Liver (tissue), 9 donors: Measurements from ENCODE around the gene PODXL2. TPM values are rescaled to one million over a fixed set of nuclear protein-coding genes. Genes with fewer than 3 reads are reported as not detected.

ENCODE experiments used
- DNase-seq: peaks from one replicate; pipeline ENCODE4 v3.0.0-alpha.2; 2017; ENCODE audit warnings: low spot score
- H3K27ac ChIP-seq, 2 donors: one replicate each; pipeline ENCODE4 v1.7.0; 2013; ENCODE audit warnings: inconsistent platforms in 2 of 2, low read length in 2 of 2, control low read depth in 1 of 2, low read depth in 1 of 2, mild to moderate bottlenecking in 1 of 2
- H3K27me3 ChIP-seq, 4 donors: one replicate each; pipeline versions ENCODE4 v1.6.1 to v1.7.0; 2013; ENCODE audit warnings: low read length in 3 of 4, inconsistent platforms in 1 of 4, mild to moderate bottlenecking in 1 of 4, moderate library complexity in 1 of 4; ENCODE audit not compliant: control insufficient read depth in 4 of 4, insufficient read depth in 4 of 4
- H3K36me3 ChIP-seq, 4 donors: one replicate each; pipeline versions ENCODE4 v1.6.1 to v1.7.0; 2013; ENCODE audit warnings: low read length in 3 of 4, mild to moderate bottlenecking in 3 of 4, low read depth in 1 of 4, moderate library complexity in 1 of 4; ENCODE audit not compliant: control insufficient read depth in 4 of 4, insufficient read depth in 3 of 4
- H3K4me1 ChIP-seq, 4 donors: one replicate each; pipeline versions ENCODE4 v1.6.1 to v1.7.0; 2013; ENCODE audit warnings: low read length in 3 of 4, mild to moderate bottlenecking in 3 of 4, moderate library complexity in 1 of 4; ENCODE audit not compliant: control insufficient read depth in 4 of 4, insufficient read depth in 4 of 4
- H3K4me3 ChIP-seq, 3 donors: one replicate each; pipeline versions ENCODE4 v1.6.1 to v1.7.0; 2013; ENCODE audit warnings: low read length in 3 of 3, control low read depth in 1 of 3, low read depth in 1 of 3, mild to moderate bottlenecking in 1 of 3
- H3K9ac ChIP-seq, 2 donors: one replicate each; pipeline ENCODE4 v1.7.0; 2013; ENCODE audit warnings: low read length in 2 of 2, mild to moderate bottlenecking in 2 of 2, moderate library complexity in 2 of 2, control low read depth in 1 of 2, low read depth in 1 of 2
- H3K9me3 ChIP-seq, 4 donors: one replicate each; pipeline versions ENCODE4 v1.6.1 to v1.7.0; 2013; ENCODE audit warnings: low read length in 3 of 4; ENCODE audit not compliant: control insufficient read depth in 4 of 4
- ATF3 ChIP-seq: IDR thresholded peaks from 2 replicates; pipeline ENCODE4 v1.6.1; 2016; ENCODE audit warnings: antibody characterized with exemption
- CTCF ChIP-seq: fragments of 150-350 bp; IDR thresholded peaks from 2 replicates; pipeline ENCODE4 v1.5.1; 2017; ENCODE audit warnings: improper control_type of control experiment, low read depth, low read length; ENCODE audit not compliant: missing input control
- EGR1 ChIP-seq, 2 donors: IDR thresholded peaks; 2 replicates each; pipeline ENCODE4 v1.6.1; 2016 to 2018; ENCODE audit warnings: antibody characterized with exemption in 2 of 2, low read depth in 2 of 2
- FOXA1 ChIP-seq: IDR thresholded peaks from 2 replicates; pipeline ENCODE4 v1.6.1; 2016; ENCODE audit warnings: antibody characterized with exemption
- FOXA2 ChIP-seq: IDR thresholded peaks from 2 replicates; pipeline ENCODE4 v1.6.1; 2016; ENCODE audit warnings: antibody characterized with exemption
- GABPA ChIP-seq, 2 donors: IDR thresholded peaks in 1 of 2; conservative IDR thresholded peaks in 1 of 2; 2 replicates each; pipeline ENCODE4 v1.6.1; 2016; ENCODE audit warnings: antibody characterized with exemption in 2 of 2, mild to moderate bottlenecking in 1 of 2, moderate library complexity in 1 of 2
- HNF4A ChIP-seq, 2 donors: conservative IDR thresholded peaks; 2 replicates each; pipeline ENCODE4 v1.6.1; 2016; ENCODE audit warnings: antibody characterized with exemption in 2 of 2, mild to moderate bottlenecking in 2 of 2
- HNF4G ChIP-seq: IDR thresholded peaks from 2 replicates; pipeline ENCODE4 v1.6.1; 2016; ENCODE audit warnings: antibody characterized with exemption
- JUND ChIP-seq, 2 donors: IDR thresholded peaks; 2 replicates each; pipeline ENCODE4 v1.6.1; 2016; ENCODE audit warnings: antibody characterized with exemption in 2 of 2
- NR2F2 ChIP-seq: IDR thresholded peaks from 2 replicates; pipeline ENCODE4 v1.6.1; 2016; ENCODE audit warnings: antibody characterized with exemption
- RAD21 ChIP-seq, 2 donors: IDR thresholded peaks; 2 replicates each; pipeline ENCODE4 v1.6.1; 2016; ENCODE audit warnings: antibody characterized with exemption in 2 of 2, mild to moderate bottlenecking in 2 of 2
- REST ChIP-seq: IDR thresholded peaks from 2 replicates; pipeline ENCODE4 v1.6.1; 2016; ENCODE audit warnings: antibody characterized with exemption, mild to moderate bottlenecking
- RXRA ChIP-seq, 2 donors: IDR thresholded peaks; 2 replicates each; pipeline ENCODE4 v1.6.1; 2017 to 2018; ENCODE audit warnings: antibody characterized with exemption in 2 of 2, mild to moderate bottlenecking in 1 of 2
- SP1 ChIP-seq: IDR thresholded peaks from 2 replicates; pipeline ENCODE4 v1.6.1; 2018; ENCODE audit warnings: antibody characterized with exemption, mild to moderate bottlenecking
- TAF1 ChIP-seq: conservative IDR thresholded peaks from 2 replicates; pipeline ENCODE4 v1.6.1; 2016; ENCODE audit warnings: antibody characterized with exemption, mild to moderate bottlenecking
- YY1 ChIP-seq: IDR thresholded peaks from 2 replicates; pipeline ENCODE4 v1.6.1; 2016; ENCODE audit warnings: antibody characterized with exemption, mild to moderate bottlenecking
- WGBS: extraction: QIAGEN DNeasy Blood & Tissue Kit; methylation state at CpG from one replicate; pipeline ENCODE4 v1.1.7; 2013; 5-methylcytosine and 5-hydroxymethylcytosine counted together
- polyA plus RNA-seq, 2 donors: library from polyadenylated mRNA; stranded (reverse) in 1 of 2; unstranded in 1 of 2; fragments of 200-250 nt in 1 of 2; fragments of >200 nt in 1 of 2; fragmentation: Nextera tagmentation in 1 of 2; extraction: Ambion mirVana in 1 of 2; gene quantifications; one replicate each; pipeline versions ENCODE4 v1.2.1 to v1.2.3, GENCODE V29; 2013 to 2015
- total RNA-seq, 2 donors: library from RNA; depleted of rRNA; stranded (reverse); fragments of >200 nt; gene quantifications; one replicate each; pipeline ENCODE4 v1.2.3, GENCODE V29; 2014
- TF ChIP-seq, protein P1 (sequence below): IDR thresholded peaks from 2 replicates; pipeline ENCODE4 v1.6.1; 2016; ENCODE audit warnings: antibody characterized with exemption
- TF ChIP-seq, protein P2 (sequence below): IDR thresholded peaks from 2 replicates; pipeline ENCODE4 v1.6.1; 2016; ENCODE audit warnings: antibody characterized with exemption
- donor health status: healthy.
- donor health status: healthy.
- donor health status: healthy.
- donor health status: healthy.
- donor health status: healthy.

Gene PODXL2
- total and polyA plus RNA-seq, 4 donors: 0.47 to 1.4 (median 0.88) TPM

DNA sequence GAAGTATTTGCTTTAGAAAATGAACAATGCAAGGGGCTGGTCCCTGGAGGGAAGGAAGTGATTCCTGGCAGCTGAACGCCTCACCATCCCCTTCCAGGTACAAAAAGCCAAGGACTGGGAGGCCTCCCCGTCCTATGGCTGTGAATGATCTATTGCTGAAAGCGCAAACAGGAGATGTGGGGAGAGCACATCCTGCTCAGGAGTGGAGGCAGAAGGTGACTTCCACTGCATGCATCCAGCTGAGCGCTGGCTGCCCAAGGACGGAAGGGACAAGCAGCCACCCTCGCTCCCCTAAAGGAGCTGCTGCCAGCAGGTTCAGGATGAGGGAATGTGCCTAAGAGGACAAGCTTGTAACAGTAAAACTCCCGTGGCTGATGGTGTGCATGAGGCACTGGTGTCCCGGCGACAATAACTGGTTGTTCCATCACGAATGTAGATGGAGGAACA is 85.2 kb downstream of the PODXL2 start (continued):
- TF ChIP-seq TAF1 (no peak), RXRA (IDR thresholded peaks at IDR 0.05) (no peak)
- TF ChIP-seq, protein P1, sequence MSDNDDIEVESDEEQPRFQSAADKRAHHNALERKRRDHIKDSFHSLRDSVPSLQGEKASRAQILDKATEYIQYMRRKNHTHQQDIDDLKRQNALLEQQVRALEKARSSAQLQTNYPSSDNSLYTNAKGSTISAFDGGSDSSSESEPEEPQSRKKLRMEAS: no peak

GRCh38 chr3:127714866-127715265 is 85.9 kb downstream of the PODXL2 start:
- 96% methylated on average over 5 of the region's 5 CpGs for WGBS

More at GRCh38 chr3:127714866-127715265, 85.9 kb downstream of the PODXL2 start:
- Histone ChIP-seq H3K27me3 (no peaks in the 10 kb centered on the region), H3K36me3 (peaks cover 3 to 51% (median 15%) of the 10 kb centered on the region in 4 donors), H3K4me3 (no peak overlapping the region), H3K27ac (no peak overlapping the region), H3K4me1 (no peaks in the 10 kb centered on the region), H3K9ac (no peak overlapping the region), H3K9me3 (no peaks in the 10 kb centered on the region)
- TF ChIP-seq NR2F2 (no peak), SP1 (no peak), JUND (IDR thresholded peaks at IDR 0.05) (no peak), EGR1 (IDR thresholded peaks at IDR 0.05; ENCODE audit: low read depth in 2 of 2) (no peak), TAF1 (no peak), YY1 (no peak), RAD21 (IDR thresholded peaks at IDR 0.05) (no peak), FOXA1 (no peak), HNF4G (no peak), HNF4A (conservative IDR thresholded peaks at IDR 0.05) (no peak), GABPA (IDR thresholded peaks at IDR 0.05 in 1 of 2, conservative IDR thresholded peaks at IDR 0.05 in 1 of 2) (no peak), FOXA2 (no peak), RXRA (IDR thresholded peaks at IDR 0.05) (no peak), REST (no peak), ATF3 (no peak), CTCF (no peak)
- TF ChIP-seq, protein P2, sequence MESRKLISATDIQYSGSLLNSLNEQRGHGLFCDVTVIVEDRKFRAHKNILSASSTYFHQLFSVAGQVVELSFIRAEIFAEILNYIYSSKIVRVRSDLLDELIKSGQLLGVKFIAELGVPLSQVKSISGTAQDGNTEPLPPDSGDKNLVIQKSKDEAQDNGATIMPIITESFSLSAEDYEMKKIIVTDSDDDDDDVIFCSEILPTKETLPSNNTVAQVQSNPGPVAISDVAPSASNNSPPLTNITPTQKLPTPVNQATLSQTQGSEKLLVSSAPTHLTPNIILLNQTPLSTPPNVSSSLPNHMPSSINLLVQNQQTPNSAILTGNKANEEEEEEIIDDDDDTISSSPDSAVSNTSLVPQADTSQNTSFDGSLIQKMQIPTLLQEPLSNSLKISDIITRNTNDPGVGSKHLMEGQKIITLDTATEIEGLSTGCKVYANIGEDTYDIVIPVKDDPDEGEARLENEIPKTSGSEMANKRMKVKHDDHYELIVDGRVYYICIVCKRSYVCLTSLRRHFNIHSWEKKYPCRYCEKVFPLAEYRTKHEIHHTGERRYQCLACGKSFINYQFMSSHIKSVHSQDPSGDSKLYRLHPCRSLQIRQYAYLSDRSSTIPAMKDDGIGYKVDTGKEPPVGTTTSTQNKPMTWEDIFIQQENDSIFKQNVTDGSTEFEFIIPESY: no peak
- TF ChIP-seq, protein P1: no peak
- no peak for DNase-seq
